GM20000 (cell line): ENCODE results near the gene G6PD.

Experiments
- DNase-seq: peaks from one replicate; pipeline ENCODE4 v3.0.0; 2012; ENCODE audit warnings: low spot score
- CTCF ChIP-seq: IDR thresholded peaks from 2 replicates; pipeline ENCODE4 v1.5.1; 2012; ENCODE audit warnings: mild to moderate bottlenecking, control low read depth; ENCODE audit errors: extremely low read depth, missing control alignments

Gene G6PD

GRCh38 chrX:154488336-154489075 lies 58.1 kb downstream of the G6PD start:
- no peak for DNase-seq
- no peak for TF ChIP-seq CTCF

GRCh38 chrX:154487518-154488290 lies 58.9 kb downstream of the G6PD start:
- TF ChIP-seq CTCF: no peak
- no peak for DNase-seq

- no peak for TF ChIP-seq CTCF
- peak; percentile 85 for DNase-seq
These were observed 60.0 kb downstream of the G6PD start, which contains the start of gene UBL4A for GRCh38 chrX:154486396-154487207. UBL4A (minus strand) TSS chrX:154486615; CDS start chrX:154486584, 31 bp downstream.

- TF ChIP-seq CTCF: no peak
- DNase-seq: no peak
These were observed 60.6 kb downstream of the G6PD start for GRCh38 chrX:154486052-154486395.

- DNase-seq: no peak
- no peak for TF ChIP-seq CTCF
These were observed 61.2 kb downstream of the G6PD start for GRCh38 chrX:154485150-154486051.

- TF ChIP-seq CTCF: no peak
- no peak for DNase-seq
These were observed 62.1 kb downstream of the G6PD start for GRCh38 chrX:154484255-154485149.
